Body of pancreas (tissue), 4 donors: ENCODE data around the gene MAGEB6B. TPM values are rescaled to one million over a fixed set of nuclear protein-coding genes. Genes with fewer than 3 reads are reported as not detected.
"Not testable (repeated sequence)": the region's sequence is repeated elsewhere in the genome, so short reads cannot be mapped to it uniquely, and the experiment has no call there.

Experiments used
- ATAC-seq: fragments of 150-250 bp; one replicate; pipeline ENCODE4 v1.9.1; 2016
- DNase-seq, 4 donors: peaks; one replicate each; pipeline ENCODE4 v3.0.0-alpha.2; 2019
- H3K27ac ChIP-seq, 4 donors: fragments of 200-600 bp; sonication (generic); 1 replicate in 3 of 4; 2 replicates in 1 of 4; pipeline versions ENCODE4 v1.5.1 to v1.6.1; 2016 to 2019; ENCODE audit warnings: mild to moderate bottlenecking in 1 of 4, mixed read lengths in 1 of 4, moderate library complexity in 1 of 4
- H3K27me3 ChIP-seq, 2 donors: fragments of 200-600 bp; sonication (generic); one replicate each; pipeline ENCODE4 v1.6.0; 2016; ENCODE audit warnings: mild to moderate bottlenecking in 1 of 2
- H3K36me3 ChIP-seq, 2 donors: fragments of 200-600 bp; sonication (generic); replicated peaks in 1 of 2; 2 replicates each; pipeline ENCODE4 v1.5.1; 2016; ENCODE audit warnings: low read depth in 2 of 2; ENCODE audit not compliant: insufficient read depth in 1 of 2
- H3K4me1 ChIP-seq: fragments of 200-600 bp; sonication (generic); one replicate; pipeline ENCODE4 v1.6.0; 2016
- H3K4me3 ChIP-seq, 2 donors: fragments of 200-600 bp; sonication (generic); 1 replicate in 1 of 2; 2 replicates in 1 of 2; pipeline ENCODE4 v1.5.1; 2016 to 2019
- H3K9me3 ChIP-seq, 3 donors: fragments of 200-600 bp; sonication (generic); 1 replicate in 2 of 3; 2 replicates in 1 of 3; pipeline ENCODE4 v1.5.1; 2016
- POLR2A ChIP-seq, 3 donors: fragments of 450-650 bp; IDR thresholded peaks; one replicate each; pipeline ENCODE4 v1.6.1; 2016; ENCODE audit warnings: antibody characterized with exemption in 3 of 3, mild to moderate bottlenecking in 2 of 3
- WGBS, 2 donors: methylation state at CpG; one replicate each; pipeline ENCODE4 v1.1.5; 2017; 5-methylcytosine and 5-hydroxymethylcytosine counted together
- intact Hi-C: fragments of 100-400 bp; cut with DNase I; formaldehyde crosslinking; loops from one replicate; pipeline ENCODE4 v1.15.1; 2023
- total RNA-seq, 2 donors: library from RNA; depleted of rRNA; stranded (reverse); fragments of >200 nt; gene quantifications; one replicate each; pipeline ENCODE4 v1.1.0, GENCODE V29; 2016
- TF ChIP-seq, protein P1 (sequence below), 7 experiments: fragments of 450-650 bp in 4 of 7; fragments of 200-600 bp in 3 of 7; sonication (generic) in 3 of 7; IDR thresholded peaks; one replicate each; pipeline ENCODE4 v1.5.1; 2016 to 2019; ENCODE audit warnings: antibody characterized with exemption in 7 of 7

Gene MAGEB6B
- total RNA-seq, 2 donors from 2014 or later: not detected

DNA sequence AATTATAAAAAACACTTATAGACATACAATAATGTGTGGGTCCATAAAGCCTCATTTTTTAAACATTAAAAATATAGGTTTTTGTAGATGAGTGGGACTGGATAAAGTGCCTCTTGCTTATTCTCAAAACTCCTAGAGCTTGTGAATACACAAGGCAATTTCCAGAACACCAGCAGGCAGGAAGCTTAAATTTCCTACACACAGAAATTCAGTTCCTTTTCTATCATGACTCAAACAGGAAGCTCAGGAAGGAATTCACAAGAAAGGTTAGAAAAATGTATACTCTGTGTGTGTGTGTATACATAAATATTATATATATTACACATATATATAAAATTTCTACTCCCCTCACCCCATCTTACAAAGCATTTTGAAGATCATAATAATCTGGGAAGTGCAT, 43.2 kb downstream of the MAGEB6B start:
- intact Hi-C loops: no loop called here
- no peak for TF ChIP-seq POLR2A (IDR thresholded peaks at IDR 0.05)
- TF ChIP-seq, protein P1, sequence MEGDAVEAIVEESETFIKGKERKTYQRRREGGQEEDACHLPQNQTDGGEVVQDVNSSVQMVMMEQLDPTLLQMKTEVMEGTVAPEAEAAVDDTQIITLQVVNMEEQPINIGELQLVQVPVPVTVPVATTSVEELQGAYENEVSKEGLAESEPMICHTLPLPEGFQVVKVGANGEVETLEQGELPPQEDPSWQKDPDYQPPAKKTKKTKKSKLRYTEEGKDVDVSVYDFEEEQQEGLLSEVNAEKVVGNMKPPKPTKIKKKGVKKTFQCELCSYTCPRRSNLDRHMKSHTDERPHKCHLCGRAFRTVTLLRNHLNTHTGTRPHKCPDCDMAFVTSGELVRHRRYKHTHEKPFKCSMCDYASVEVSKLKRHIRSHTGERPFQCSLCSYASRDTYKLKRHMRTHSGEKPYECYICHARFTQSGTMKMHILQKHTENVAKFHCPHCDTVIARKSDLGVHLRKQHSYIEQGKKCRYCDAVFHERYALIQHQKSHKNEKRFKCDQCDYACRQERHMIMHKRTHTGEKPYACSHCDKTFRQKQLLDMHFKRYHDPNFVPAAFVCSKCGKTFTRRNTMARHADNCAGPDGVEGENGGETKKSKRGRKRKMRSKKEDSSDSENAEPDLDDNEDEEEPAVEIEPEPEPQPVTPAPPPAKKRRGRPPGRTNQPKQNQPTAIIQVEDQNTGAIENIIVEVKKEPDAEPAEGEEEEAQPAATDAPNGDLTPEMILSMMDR (IDR thresholded peaks at IDR 0.05): no peak
- Histone ChIP-seq H3K4me1 (peaks cover 9% of the 10 kb centered on the region), H3K9me3 (no peaks in the 10 kb centered on the region), H3K4me3 (no peak overlapping the region), H3K36me3 (no peaks in the 10 kb centered on the region), H3K27me3 (no peaks in the 10 kb centered on the region), H3K27ac (no peak overlapping the region)
- ATAC-seq (no peak), DNase-seq (no peak)

DNA sequence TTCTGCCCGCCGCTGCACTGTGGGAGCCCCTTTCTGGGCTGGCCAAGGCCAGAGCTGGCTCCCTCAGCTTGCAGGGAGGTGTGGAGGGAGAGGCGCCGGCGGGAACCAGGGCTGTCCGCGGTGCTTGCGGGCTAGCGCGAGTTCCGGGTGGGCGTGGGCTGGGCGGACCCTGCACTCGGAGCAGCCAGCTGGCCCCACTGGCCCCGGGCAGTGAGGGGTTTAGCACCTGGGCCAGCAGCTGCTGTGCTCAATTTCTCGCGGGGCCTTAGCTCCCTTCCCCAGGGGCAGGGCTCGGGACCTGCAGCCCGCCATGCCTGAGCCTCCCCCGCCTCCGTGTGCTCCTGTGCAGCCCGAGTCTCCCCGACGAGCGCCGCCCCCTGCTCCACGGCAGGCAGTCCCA, 44.3 kb downstream of the MAGEB6B start:
- not testable (repeated sequence) for DNase-seq

DNA sequence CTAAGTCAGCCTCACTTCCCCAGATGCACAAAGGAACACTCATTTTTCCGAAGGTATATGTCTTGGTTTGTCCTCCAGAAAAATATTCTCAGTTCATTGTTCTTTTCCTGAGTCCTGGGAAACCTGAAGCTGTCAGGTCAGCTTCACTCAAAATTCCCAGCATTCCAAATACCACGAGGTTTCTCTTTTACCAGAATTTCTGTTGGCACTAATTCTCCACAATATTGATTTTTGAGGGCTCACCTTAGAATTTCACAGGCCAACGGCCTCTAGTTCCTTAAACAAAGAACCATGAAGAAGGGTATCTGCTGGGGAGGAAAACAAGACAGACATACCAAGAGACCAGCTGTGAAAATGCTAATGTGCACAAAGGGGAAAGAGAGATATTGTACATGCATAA, 47.6 kb downstream of the MAGEB6B start:
- 28 to 34% methylated on average over 3 of the region's 3 CpGs for WGBS, 2 donors
- no peaks in the 10 kb centered on the region for H3K36me3 ChIP-seq
- no peak overlapping the region for H3K4me3 ChIP-seq
- DNase-seq: peak in 1 of 4 donors; percentile 2
- intact Hi-C loops: no loop called here
- peak overlapping the region in 1 of 4 donors; percentile 32 for H3K27ac ChIP-seq
- H3K9me3 ChIP-seq: no peaks in the 10 kb centered on the region
- TF ChIP-seq POLR2A (IDR thresholded peaks at IDR 0.05): no peak
- TF ChIP-seq, protein P1 (IDR thresholded peaks at IDR 0.05): no peak
- ATAC-seq: peak; percentile 62
- H3K27me3 ChIP-seq: no peaks in the 10 kb centered on the region
- H3K4me1 ChIP-seq: peaks cover 9% of the 10 kb centered on the region

More for the DNA sequence above, 44.3 kb downstream of the MAGEB6B start:
- H3K27ac ChIP-seq, H3K4me1 ChIP-seq, intact Hi-C loops, H3K4me3 ChIP-seq, H3K9me3 ChIP-seq, H3K27me3 ChIP-seq, H3K36me3 ChIP-seq, ATAC-seq: not testable (repeated sequence)
- WGBS, 2 donors: 97% methylated on average over 26 of the region's 27 CpGs; no CpG with 5 or more reads in 1 of the 2 donors

Other genes with a start within 250 kb of the MAGEB6B start
- gene MAGEB18, start 22.3 kb upstream of the MAGEB6B start, total RNA-seq: not detected
- not detected for gene MAGEB6, start 31.8 kb downstream of the MAGEB6B start, total RNA-seq
- not detected for gene MAGEB5, start 55.6 kb downstream of the MAGEB6B start, total RNA-seq